Esophagus muscularis mucosa (tissue), 4 donors: ENCODE data around the gene MID1.

Source experiments
- CTCF ChIP-seq, 3 experiments: fragments of 200-600 bp in 2 of 3; fragments of 450-650 bp in 1 of 3; sonication (generic) in 2 of 3; IDR thresholded peaks; one replicate each; pipeline ENCODE4 v1.5.1; 2017 to 2019; ENCODE audit warnings: antibody characterized with exemption in 3 of 3, mild to moderate bottlenecking in 2 of 3, moderate library complexity in 1 of 3
- EP300 ChIP-seq: sonication (generic); formaldehyde crosslinking; IDR thresholded peaks from one replicate; pipeline ENCODE4 v1.6.1; 2017; ENCODE audit warnings: antibody characterized with exemption
- POLR2AphosphoS5 ChIP-seq, 2 donors: sonication (generic); formaldehyde crosslinking; IDR thresholded peaks; one replicate each; pipeline ENCODE4 v1.6.1; 2017; ENCODE audit warnings: antibody characterized with exemption in 2 of 2

GRCh38 chrX:10450959-10451355 is 169.4 kb downstream of the MID1 start:
- TF ChIP-seq POLR2AphosphoS5 (IDR thresholded peaks at IDR 0.05) (no peak), EP300 (no peak), CTCF (IDR thresholded peaks at IDR 0.05) (no peak)
